Activated CD4-positive, CD25-positive, alpha-beta regulatory T cell treated with anti-CD3 and anti-CD28 coated beads, Interleukin-2, amount 50 U/mL, for 16 hours (primary cell): ENCODE measurements around the gene FCF1.

ENCODE experiments used
- DNase-seq: peaks from one replicate; pipeline ENCODE4 v3.0.0-alpha.2; 2020; ENCODE audit warnings: low read depth, low spot score

FCF1 gene

GRCh38 chr14:74763803-74764531 is 51.0 kb downstream of the FCF1 start:
- no peak for DNase-seq

GRCh38 chr14:74765721-74766120 is 52.8 kb downstream of the FCF1 start:
- no peak for DNase-seq

GRCh38 chr14:74771399-74771798 is 58.5 kb downstream of the FCF1 start:
- DNase-seq, result no peak

- DNase-seq, result no peak
These were observed 71.7 kb downstream of the FCF1 start for GRCh38 chr14:74784634-74785033.

GRCh38 chr14:74785056-74785613 is 72.2 kb downstream of the FCF1 start:
- no peak for DNase-seq

GRCh38 chr14:74786796-74787315 is 73.9 kb downstream of the FCF1 start:
- no peak for DNase-seq
